Colonic mucosa (tissue), 4 donors: Measurements from ENCODE around the gene PLIN3. TPM values are rescaled to one million over a fixed set of nuclear protein-coding genes. Genes with fewer than 3 reads are reported as not detected.
"Not testable (repeated sequence)": the region's sequence is repeated elsewhere in the genome, so short reads cannot be mapped to it uniquely, and the experiment has no call there.

Experiments used
- DNase-seq: peaks from one replicate; pipeline ENCODE4 v3.0.0-alpha.2; 2020
- H3K27ac ChIP-seq: fragments of 200-600 bp; one replicate; pipeline ENCODE4 v1.8.0; 2021
- H3K27me3 ChIP-seq: fragments of 200-600 bp; one replicate; pipeline ENCODE4 v1.8.0; 2021
- H3K36me3 ChIP-seq: fragments of 200-600 bp; one replicate; pipeline ENCODE4 v1.8.0; 2021
- H3K4me1 ChIP-seq: fragments of 200-600 bp; one replicate; pipeline ENCODE4 v1.8.0; 2021; ENCODE audit warnings: mild to moderate bottlenecking
- H3K4me3 ChIP-seq: fragments of 200-600 bp; one replicate; pipeline ENCODE4 v1.8.0; 2021
- H3K9ac ChIP-seq, 2 donors: one replicate each; pipeline ENCODE4 v1.7.0; 2013; ENCODE audit warnings: control low read depth in 2 of 2, low read depth in 2 of 2, low read length in 2 of 2
- H3K9me3 ChIP-seq: fragments of 200-600 bp; one replicate; pipeline ENCODE4 v1.8.0; 2021
- intact Hi-C: fragments of 100-400 bp; cut with DNase I; formaldehyde crosslinking; loops from one replicate; pipeline ENCODE4 v1.14.1; 2022
- total RNA-seq, 2 donors: library from RNA; stranded (reverse); fragmentation: NEBNext Ultra II Directional in 1 of 2; extraction: Animal tissue kit (Norgen Biotek cat#: 25700) in 1 of 2; gene quantifications; one replicate each; pipeline ENCODE4 v1.2.1, GENCODE V29; 2021
- TF ChIP-seq, protein P1 (sequence below): fragments of 200-600 bp; IDR thresholded peaks from one replicate; pipeline ENCODE4 v1.8.0; 2022; ENCODE audit warnings: antibody characterized with exemption, mild to moderate bottlenecking
- donor health status: healthy.
- donor health status: DM: no; HTN: no; CAD: no.
- donor health status: DM: no; HTN: no; CAD: no.

Gene PLIN3
- total RNA-seq, 2 donors from 2014 or later = 110 TPM

DNA sequence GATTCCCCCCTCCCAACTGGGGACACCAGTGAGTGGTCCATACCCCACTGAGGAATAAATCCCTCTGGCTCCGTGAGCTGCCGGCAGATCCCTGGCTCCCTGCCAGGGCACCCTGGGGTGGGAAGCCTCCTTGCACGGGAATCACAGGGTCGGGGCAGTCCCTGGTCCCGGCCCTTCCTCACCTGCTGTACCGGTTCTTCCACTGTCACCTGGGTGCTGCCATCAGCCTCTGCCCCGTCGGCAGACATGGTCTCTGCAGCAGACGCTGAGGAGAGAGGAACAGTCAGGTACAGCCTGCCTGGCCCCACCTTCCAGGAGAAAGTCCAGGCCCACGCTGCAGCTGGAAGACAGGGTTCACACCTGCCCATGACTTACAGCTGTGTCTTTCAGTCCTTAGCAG is 6.3 kb downstream of the PLIN3 start:
- no peaks in the 10 kb centered on the region for H3K27me3 ChIP-seq
- H3K36me3 ChIP-seq = peaks cover 6% of the 10 kb centered on the region
- TF ChIP-seq, protein P1, sequence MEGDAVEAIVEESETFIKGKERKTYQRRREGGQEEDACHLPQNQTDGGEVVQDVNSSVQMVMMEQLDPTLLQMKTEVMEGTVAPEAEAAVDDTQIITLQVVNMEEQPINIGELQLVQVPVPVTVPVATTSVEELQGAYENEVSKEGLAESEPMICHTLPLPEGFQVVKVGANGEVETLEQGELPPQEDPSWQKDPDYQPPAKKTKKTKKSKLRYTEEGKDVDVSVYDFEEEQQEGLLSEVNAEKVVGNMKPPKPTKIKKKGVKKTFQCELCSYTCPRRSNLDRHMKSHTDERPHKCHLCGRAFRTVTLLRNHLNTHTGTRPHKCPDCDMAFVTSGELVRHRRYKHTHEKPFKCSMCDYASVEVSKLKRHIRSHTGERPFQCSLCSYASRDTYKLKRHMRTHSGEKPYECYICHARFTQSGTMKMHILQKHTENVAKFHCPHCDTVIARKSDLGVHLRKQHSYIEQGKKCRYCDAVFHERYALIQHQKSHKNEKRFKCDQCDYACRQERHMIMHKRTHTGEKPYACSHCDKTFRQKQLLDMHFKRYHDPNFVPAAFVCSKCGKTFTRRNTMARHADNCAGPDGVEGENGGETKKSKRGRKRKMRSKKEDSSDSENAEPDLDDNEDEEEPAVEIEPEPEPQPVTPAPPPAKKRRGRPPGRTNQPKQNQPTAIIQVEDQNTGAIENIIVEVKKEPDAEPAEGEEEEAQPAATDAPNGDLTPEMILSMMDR = no peak
- peaks cover 2% of the 10 kb centered on the region for H3K4me1 ChIP-seq
- intact Hi-C loops = no loop called here
- peak overlapping the region in 1 of 2 donors; percentile 44 for H3K9ac ChIP-seq
- H3K4me3 ChIP-seq = no peak overlapping the region
- H3K9me3 ChIP-seq = no peaks in the 10 kb centered on the region
- H3K27ac ChIP-seq = peak overlapping the region; percentile 61
- DNase-seq = peak; percentile 90

DNA sequence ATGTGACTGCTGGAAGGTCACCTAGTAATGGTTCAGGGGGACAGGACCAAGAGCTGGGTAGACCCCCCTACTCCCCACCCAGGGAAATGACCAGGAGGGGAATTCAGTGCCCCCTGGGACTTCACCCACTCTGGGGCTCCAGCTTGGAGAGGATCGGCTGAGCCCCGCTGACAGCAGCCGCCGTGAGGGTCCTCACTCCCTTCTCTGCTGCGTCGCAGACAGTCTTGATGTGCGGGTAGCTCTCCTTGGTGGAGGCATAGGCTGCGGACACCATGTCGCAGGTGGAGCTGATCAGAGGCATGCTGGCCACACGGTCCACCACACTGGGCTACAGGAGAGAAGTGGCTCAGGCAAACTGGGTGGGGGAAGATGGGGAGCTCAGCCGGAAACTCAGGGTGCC is 7.8 kb downstream of the PLIN3 start:
- Histone ChIP-seq H3K36me3 (peaks cover 6% of the 10 kb centered on the region), H3K27me3 (no peaks in the 10 kb centered on the region), H3K9me3 (no peaks in the 10 kb centered on the region), H3K4me1 (no peaks in the 10 kb centered on the region), H3K27ac (no peak overlapping the region), H3K9ac (no peak overlapping the region), H3K4me3 (no peak overlapping the region)
- intact Hi-C loops = no loop called here
- TF ChIP-seq, protein P1 = no peak
- no peak for DNase-seq

DNA sequence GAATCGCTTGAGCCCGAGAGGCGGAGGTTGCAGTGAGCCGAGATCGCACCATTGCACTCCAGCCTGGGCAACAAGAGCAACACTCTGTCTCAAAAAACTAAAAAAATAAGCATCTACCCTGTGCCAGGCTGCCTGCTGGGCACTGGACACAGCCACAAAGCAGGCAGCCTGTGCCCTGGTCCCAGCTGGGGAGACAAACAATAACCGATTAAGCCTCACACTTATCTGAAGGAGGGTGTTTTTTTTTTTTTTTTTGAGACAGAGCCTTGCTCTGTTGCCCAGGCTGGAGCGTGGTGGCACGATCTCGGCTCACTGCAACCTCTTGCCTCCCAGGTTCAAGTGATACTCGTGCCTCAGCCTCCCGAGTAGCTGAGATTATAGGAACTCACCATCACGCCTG is 11.0 kb downstream of the PLIN3 start:
- H3K27ac ChIP-seq, H3K9me3 ChIP-seq, H3K4me3 ChIP-seq, H3K27me3 ChIP-seq, DNase-seq, intact Hi-C loops, H3K9ac ChIP-seq, H3K4me1 ChIP-seq: not testable (repeated sequence)
- peaks cover 11% of the 10 kb centered on the region for H3K36me3 ChIP-seq

DNA sequence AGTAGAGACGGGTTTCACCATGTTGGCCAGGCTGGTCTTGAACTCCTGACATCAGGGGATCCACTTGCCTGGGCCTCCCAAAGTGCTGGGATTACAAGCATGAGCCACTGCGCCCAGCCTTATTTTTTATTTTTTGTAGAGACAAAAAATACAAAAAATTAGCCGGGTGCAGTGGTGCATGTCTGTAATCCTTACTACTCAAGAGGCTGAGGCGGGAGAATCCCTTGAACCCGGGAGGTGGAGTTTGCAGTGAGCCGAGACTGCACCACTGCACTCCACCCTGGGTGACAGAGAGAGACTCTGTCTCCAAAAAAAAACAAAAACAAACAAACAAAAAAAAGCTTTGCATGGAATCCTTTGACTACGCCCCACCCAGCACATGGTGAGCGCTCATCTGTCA is 14.0 kb downstream of the PLIN3 start:
- H3K4me1 ChIP-seq, H3K27ac ChIP-seq, H3K36me3 ChIP-seq, DNase-seq, H3K9me3 ChIP-seq, intact Hi-C loops, H3K4me3 ChIP-seq, H3K27me3 ChIP-seq, H3K9ac ChIP-seq: not testable (repeated sequence)

DNA sequence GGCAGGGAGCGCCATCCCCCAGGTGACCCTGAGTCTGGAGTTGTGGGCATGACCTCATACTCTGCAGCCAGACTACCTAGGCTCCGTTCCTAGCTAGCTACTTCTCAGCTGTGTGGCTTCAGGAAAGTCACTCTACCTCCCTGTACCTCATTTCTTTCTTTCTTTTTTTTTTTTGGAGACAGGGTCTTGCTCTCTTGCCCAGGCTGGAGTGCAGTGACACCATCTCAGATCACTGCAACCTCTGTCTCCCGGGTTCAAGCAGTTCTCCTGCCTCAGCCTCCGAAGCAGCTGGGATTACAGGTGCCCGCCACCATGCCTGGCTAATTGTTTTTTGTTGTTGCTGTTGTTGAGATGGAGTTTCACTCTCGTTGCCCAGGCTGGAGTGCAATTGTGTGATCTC is 15.0 kb downstream of the PLIN3 start:
- TF ChIP-seq, protein P1 = no peak
- H3K4me3 ChIP-seq = no peak overlapping the region
- no peaks in the 10 kb centered on the region for H3K4me1 ChIP-seq
- DNase-seq = no peak
- no peak overlapping the region for H3K27ac ChIP-seq
- no peaks in the 10 kb centered on the region for H3K27me3 ChIP-seq
- no peak overlapping the region for H3K9ac ChIP-seq
- no peaks in the 10 kb centered on the region for H3K9me3 ChIP-seq
- peaks cover 8% of the 10 kb centered on the region for H3K36me3 ChIP-seq
- intact Hi-C loops = no loop called here

DNA sequence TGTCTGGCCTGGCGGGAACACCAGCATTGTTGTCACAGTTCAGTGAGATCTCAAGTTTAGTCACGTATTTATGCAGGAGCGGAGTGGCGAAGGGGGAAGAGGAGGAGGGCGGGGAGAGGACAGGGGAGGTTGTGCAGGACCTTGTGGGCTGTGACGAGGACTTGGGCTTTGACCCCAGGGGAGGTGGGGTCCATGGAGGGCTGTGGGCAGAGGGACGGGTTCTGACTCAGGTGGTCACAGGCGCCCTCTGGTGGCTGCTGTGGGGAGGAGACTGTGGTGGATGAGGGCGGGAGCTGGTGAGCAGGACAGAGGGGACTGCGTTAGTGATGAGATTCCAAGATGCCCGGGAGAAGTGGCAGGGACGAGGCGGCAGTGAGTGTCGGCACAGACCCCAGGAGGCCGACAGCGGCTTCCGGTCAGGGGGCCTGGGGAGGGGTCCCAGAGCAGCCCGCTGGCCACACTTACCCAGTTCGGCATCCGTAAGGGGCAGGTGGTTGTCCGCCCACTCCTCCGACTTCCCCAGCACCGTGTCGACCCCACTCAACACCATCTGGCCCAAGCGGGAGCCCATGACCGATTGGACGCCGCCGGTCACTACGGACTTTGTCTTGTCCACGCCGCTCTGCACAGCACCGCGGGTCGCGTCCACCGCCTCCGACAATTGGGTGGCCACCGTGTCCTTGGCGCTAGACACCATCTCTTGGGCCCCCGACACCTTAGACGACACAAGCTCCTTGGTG is 15.7 kb downstream of the PLIN3 start:
- intact Hi-C loops = loop anchor here (2.0 kb wide), 1 partner anchor 41 kb away; no protein-coding TSS in a partner anchor

More for the DNA sequence above, 15.7 kb downstream of the PLIN3 start:
- no peaks in the 10 kb centered on the region for H3K27me3 ChIP-seq
- peak; percentile 72 for DNase-seq
- no peaks in the 10 kb centered on the region for H3K9me3 ChIP-seq
- no peaks in the 10 kb centered on the region for H3K4me1 ChIP-seq
- no peak overlapping the region for H3K4me3 ChIP-seq
- TF ChIP-seq, protein P1 = peak; percentile 73
- H3K36me3 ChIP-seq = peaks cover 12% of the 10 kb centered on the region
- H3K27ac ChIP-seq = no peak overlapping the region
- no peak overlapping the region for H3K9ac ChIP-seq
